Measurements from ENCODE around the gene CLDND1. TPM values are rescaled to one million over a fixed set of nuclear protein-coding genes. Genes with fewer than 3 reads are reported as not detected.

The CLDND1 gene
- total RNA-seq, 1 experiment from 2014 or later: 74.5 TPM

DNA sequence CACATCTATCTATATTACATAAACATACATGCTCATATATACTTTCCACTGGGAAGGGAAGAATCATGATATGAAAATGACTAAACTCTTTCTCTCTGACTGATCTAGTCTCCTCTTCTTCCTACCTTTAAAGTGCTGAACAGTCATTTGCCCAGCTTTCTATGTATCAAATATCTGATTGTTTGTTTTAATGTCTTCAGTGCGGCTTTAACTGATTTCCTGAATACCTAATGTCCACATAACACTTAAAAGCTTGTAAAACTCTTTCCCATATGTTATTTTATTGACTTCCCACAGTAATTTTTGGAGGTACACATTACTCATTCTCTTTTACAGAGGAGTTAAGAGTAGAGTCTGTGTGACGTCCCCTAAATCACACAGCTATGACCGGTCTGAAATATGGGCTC is 42.5 kb upstream of the CLDND1 start:
- no peak overlapping the region for H3K27ac Mint-ChIP-seq (ENCODE audit: unreplicated experiment)
- no peaks in the 10 kb centered on the region for H3K36me3 Mint-ChIP-seq (ENCODE audit: insufficient read depth, unreplicated experiment)
- H3K27me3 Mint-ChIP-seq (ENCODE audit: unreplicated experiment): no peaks in the 10 kb centered on the region
- H3K4me1 Mint-ChIP-seq (ENCODE audit: low read depth, unreplicated experiment): peaks cover 20% of the 10 kb centered on the region
- BruUV-seq (replicated peaks): no TSS peak
- no peak for DNase-seq
- no peak overlapping the region for H3K4me3 Mint-ChIP-seq (ENCODE audit: low read depth, unreplicated experiment)
- intact Hi-C loops (cut with micrococcal nuclease; ENCODE audit: unreplicated experiment): no loop called here
- TF ChIP-seq, protein P1, sequence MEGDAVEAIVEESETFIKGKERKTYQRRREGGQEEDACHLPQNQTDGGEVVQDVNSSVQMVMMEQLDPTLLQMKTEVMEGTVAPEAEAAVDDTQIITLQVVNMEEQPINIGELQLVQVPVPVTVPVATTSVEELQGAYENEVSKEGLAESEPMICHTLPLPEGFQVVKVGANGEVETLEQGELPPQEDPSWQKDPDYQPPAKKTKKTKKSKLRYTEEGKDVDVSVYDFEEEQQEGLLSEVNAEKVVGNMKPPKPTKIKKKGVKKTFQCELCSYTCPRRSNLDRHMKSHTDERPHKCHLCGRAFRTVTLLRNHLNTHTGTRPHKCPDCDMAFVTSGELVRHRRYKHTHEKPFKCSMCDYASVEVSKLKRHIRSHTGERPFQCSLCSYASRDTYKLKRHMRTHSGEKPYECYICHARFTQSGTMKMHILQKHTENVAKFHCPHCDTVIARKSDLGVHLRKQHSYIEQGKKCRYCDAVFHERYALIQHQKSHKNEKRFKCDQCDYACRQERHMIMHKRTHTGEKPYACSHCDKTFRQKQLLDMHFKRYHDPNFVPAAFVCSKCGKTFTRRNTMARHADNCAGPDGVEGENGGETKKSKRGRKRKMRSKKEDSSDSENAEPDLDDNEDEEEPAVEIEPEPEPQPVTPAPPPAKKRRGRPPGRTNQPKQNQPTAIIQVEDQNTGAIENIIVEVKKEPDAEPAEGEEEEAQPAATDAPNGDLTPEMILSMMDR (IDR thresholded peaks at IDR 0.05; ENCODE audit: unreplicated experiment): no peak
- no peaks in the 10 kb centered on the region for H3K9me3 Mint-ChIP-seq (ENCODE audit: low read depth, unreplicated experiment)
- CTCF ChIA-PET: no interaction called here

DNA sequence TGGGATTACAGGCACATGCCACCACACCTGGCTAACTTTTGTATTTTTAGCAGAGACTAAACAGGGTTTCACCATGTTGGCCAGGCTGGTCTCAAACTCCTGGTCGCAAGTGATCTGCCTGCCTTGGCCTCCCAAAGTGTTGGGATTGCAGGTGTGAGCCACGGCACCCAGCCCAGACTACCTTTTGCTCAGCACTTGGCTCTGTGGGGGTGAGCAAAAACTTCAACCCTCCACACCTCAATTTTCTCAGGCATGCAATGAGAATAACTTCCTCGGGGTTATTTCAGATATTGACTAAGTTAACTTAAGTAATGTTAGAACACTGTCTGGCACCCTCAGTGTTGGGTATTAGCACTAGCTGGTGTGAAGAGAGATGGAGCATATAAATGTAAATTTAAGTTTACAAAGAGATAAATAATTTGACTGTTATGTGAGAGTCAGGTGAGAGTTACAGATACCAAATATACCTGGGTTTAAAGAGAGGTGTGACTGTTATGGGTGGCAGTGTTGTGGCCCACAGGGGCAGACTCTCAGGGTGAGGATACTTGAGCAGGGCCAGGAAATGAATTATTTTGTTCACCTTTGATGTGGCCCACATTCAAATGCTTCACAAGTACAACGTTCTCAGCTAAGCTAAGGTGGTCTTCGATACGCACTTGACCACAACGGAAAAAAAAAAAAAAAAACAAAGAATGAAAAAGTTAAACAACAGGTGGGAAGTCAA is 41.7 kb upstream of the CLDND1 start:
- no peaks in the 10 kb centered on the region for H3K27me3 Mint-ChIP-seq (ENCODE audit: unreplicated experiment)
- TF ChIP-seq, protein P1 (IDR thresholded peaks at IDR 0.05; ENCODE audit: unreplicated experiment): no peak
- CTCF ChIA-PET: interaction anchor here (0.8 to 1.0 kb wide), 2 partner anchors 15 to 22 kb away, joined by 3 read pairs; no protein-coding TSS in a partner anchor
- no peaks in the 10 kb centered on the region for H3K36me3 Mint-ChIP-seq (ENCODE audit: insufficient read depth, unreplicated experiment)
- no peak overlapping the region for H3K27ac Mint-ChIP-seq (ENCODE audit: unreplicated experiment)
- H3K4me3 Mint-ChIP-seq (ENCODE audit: low read depth, unreplicated experiment): no peak overlapping the region
- peaks cover 20% of the 10 kb centered on the region for H3K4me1 Mint-ChIP-seq (ENCODE audit: low read depth, unreplicated experiment)
- BruUV-seq (replicated peaks): no TSS peak
- H3K9me3 Mint-ChIP-seq (ENCODE audit: low read depth, unreplicated experiment): no peaks in the 10 kb centered on the region
- no peak for DNase-seq
- intact Hi-C loops (cut with micrococcal nuclease; ENCODE audit: unreplicated experiment): no loop called here

DNA sequence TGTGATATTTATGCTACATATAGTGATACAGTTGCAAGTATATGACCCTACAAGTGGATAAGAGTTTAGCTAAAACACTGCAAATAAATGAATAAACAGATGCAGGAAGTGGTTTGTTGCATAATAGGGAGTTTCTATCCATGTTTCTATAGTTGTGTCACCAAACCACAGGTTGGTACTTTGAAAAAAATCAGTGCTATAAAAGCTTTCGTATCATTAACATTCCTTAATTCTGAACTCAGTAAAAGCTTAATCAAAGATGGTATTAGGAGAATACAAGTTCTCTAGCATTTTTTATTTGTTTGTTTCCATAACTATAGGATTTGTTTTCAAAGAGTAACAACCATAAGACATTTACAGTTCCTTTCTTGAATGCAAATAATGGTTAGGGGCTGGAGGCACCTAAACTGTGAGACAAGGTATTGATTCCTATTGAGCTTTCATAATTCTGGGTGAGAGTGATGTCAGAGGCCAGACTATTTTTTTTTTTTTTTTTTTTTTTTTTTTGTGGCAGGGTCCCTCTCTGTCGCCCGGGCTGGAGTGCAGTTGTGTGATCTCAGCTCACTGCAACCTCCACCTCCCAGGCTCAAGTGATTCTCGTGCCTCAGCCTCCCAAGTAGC is 41.1 kb upstream of the CLDND1 start:
- no TSS peak for BruUV-seq (replicated peaks)

DNA sequence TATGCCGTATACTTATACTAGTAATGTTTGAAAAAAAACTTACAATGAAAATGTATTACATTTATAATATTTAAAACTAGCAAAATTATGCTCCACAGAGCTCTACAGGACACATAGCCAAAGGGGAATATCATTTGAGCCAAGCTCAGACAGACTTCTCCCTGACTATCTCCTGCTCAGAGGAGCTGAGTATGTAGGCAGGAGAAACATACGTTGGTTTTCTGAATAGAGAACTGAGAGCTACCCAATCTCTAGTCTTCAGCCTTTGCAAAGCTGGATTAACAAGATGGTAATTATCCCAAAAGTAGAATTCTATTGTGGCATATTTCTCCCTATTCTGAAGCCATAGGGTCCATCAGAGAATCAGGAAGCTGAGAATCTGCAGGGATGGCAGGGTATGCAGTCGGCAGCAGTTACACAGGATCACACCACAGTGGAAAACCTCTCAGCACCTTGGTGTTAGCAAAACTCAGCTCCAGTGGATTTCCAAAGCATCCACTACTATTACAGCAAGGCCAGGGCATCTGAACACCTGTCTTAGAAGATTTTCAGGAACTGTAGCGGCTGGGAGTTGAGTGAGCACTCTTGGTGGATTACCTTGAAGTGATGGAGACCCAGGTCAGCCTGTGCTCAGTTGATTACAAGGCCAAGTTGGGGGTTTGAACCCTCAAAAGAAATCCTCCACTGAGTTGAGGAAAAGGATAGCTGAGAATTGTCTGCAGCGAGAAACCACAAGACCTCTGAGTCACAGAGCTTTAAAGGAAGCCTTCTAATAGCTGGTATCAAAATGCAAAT is 39.2 kb upstream of the CLDND1 start:
- CTCF ChIA-PET: interaction anchor here (0.6 to 1.0 kb wide), 3 partner anchors 11 to 167 kb away, joined by 3 to 9 read pairs (median 4); partner anchors contain the start of gene CLDND1
- Mint-ChIP-seq H3K9me3 (ENCODE audit: low read depth, unreplicated experiment) (no peaks in the 10 kb centered on the region), H3K4me3 (ENCODE audit: low read depth, unreplicated experiment) (no peak overlapping the region), H3K27ac (ENCODE audit: unreplicated experiment) (no peak overlapping the region), H3K4me1 (ENCODE audit: low read depth, unreplicated experiment) (peaks cover 20% of the 10 kb centered on the region), H3K27me3 (ENCODE audit: unreplicated experiment) (no peaks in the 10 kb centered on the region), H3K36me3 (ENCODE audit: insufficient read depth, unreplicated experiment) (no peaks in the 10 kb centered on the region)
- TF ChIP-seq, protein P1 (IDR thresholded peaks at IDR 0.05; ENCODE audit: unreplicated experiment): no peak
- intact Hi-C loops (cut with micrococcal nuclease; ENCODE audit: unreplicated experiment): no loop called here
- no peak for DNase-seq
- BruUV-seq (replicated peaks): no TSS peak

More for the DNA sequence above, 41.1 kb upstream of the CLDND1 start:
- H3K36me3 Mint-ChIP-seq (ENCODE audit: insufficient read depth, unreplicated experiment): no peaks in the 10 kb centered on the region
- H3K9me3 Mint-ChIP-seq (ENCODE audit: low read depth, unreplicated experiment): no peaks in the 10 kb centered on the region
- TF ChIP-seq, protein P1 (IDR thresholded peaks at IDR 0.05; ENCODE audit: unreplicated experiment): no peak
- CTCF ChIA-PET: interaction anchor here (0.7 to 1.0 kb wide), 3 partner anchors 14 to 58 kb away, joined by 3 to 9 read pairs (median 3); no protein-coding TSS in a partner anchor
- H3K27ac Mint-ChIP-seq (ENCODE audit: unreplicated experiment): no peak overlapping the region
- intact Hi-C loops (cut with micrococcal nuclease; ENCODE audit: unreplicated experiment): no loop called here
- no peak overlapping the region for H3K4me3 Mint-ChIP-seq (ENCODE audit: low read depth, unreplicated experiment)
- peaks cover 20% of the 10 kb centered on the region for H3K4me1 Mint-ChIP-seq (ENCODE audit: low read depth, unreplicated experiment)
- no peaks in the 10 kb centered on the region for H3K27me3 Mint-ChIP-seq (ENCODE audit: unreplicated experiment)
- DNase-seq: no peak
